ENCODE measurements around the gene AIP.

DNA sequence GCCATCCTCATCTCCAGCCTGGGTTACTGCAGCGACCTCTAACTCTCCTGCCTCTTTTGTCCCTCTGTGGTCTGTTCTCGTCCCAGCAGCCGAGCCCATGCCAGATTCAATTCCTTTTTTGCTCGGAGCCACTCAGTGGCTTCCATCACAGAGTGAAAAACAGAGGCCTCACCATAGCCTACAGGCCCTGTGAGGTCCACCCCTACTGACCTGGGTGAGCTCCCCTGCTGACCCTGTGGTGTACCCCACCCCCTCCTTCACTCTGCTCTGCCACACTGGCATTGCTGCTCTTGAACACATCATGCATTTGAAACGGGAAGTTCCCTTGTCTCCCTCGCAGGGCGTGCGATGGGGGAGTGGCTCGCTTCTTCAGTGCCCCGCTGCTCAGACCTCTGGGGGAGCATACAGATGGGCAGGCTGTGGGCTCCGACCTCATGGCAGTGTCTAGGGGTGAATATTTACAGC, 2.1 kb downstream of the AIP start:
- TF ChIP-seq, protein P1, sequence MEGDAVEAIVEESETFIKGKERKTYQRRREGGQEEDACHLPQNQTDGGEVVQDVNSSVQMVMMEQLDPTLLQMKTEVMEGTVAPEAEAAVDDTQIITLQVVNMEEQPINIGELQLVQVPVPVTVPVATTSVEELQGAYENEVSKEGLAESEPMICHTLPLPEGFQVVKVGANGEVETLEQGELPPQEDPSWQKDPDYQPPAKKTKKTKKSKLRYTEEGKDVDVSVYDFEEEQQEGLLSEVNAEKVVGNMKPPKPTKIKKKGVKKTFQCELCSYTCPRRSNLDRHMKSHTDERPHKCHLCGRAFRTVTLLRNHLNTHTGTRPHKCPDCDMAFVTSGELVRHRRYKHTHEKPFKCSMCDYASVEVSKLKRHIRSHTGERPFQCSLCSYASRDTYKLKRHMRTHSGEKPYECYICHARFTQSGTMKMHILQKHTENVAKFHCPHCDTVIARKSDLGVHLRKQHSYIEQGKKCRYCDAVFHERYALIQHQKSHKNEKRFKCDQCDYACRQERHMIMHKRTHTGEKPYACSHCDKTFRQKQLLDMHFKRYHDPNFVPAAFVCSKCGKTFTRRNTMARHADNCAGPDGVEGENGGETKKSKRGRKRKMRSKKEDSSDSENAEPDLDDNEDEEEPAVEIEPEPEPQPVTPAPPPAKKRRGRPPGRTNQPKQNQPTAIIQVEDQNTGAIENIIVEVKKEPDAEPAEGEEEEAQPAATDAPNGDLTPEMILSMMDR (IDR thresholded peaks at IDR 0.05): no peak
- TF ChIP-seq POLR2AphosphoS5 (IDR thresholded peaks at IDR 0.05) (no peak), POLR2A (IDR thresholded peaks at IDR 0.05) (no peak)
